Caco-2 (cell line): ENCODE results near the gene SDK2. TPM values are rescaled to one million over a fixed set of nuclear protein-coding genes. Genes with fewer than 3 reads are reported as not detected.

ENCODE experiments used
- BruUV-seq: library from RNA; stranded (reverse); fragments of 400-500 nt; replicated peaks from 2 replicates; lab custom pipeline; 2021; lab: Mats Ljungman, UMichigan
- CTCF ChIA-PET: fragments of 300-600 bp; sonication (Branson Sonifier 250); formaldehyde crosslinking; loops from one replicate; lab custom pipeline; 2022; ENCODE audit warnings: antibody characterized with exemption; lab: Charles Lee
- POLR2A ChIA-PET: fragments of 300-600 bp; sonication (Branson Sonifier 250); formaldehyde crosslinking; loops from one replicate; lab custom pipeline; 2022; ENCODE audit warnings: antibody characterized with exemption; lab: Charles Lee
- DNase-seq, 2 experiments: peaks; one replicate each; pipeline versions ENCODE4 v3.0.0 to v3.0.0-alpha.2; 2020 to 2022
- H3K27me3 ChIP-seq: replicated peaks from 2 replicates; pipeline ENCODE4 v1.6.0; 2011; ENCODE audit warnings: low read length; ENCODE audit not compliant: control insufficient read depth, insufficient read depth
- H3K36me3 ChIP-seq: 2 replicates; pipeline ENCODE4 v1.5.1; 2011; ENCODE audit warnings: low read length; ENCODE audit not compliant: control insufficient read depth, insufficient read depth
- H3K4me1 ChIP-seq: fragments of 250-450 bp; sonication (Bioruptor Pico); 2 replicates; pipeline ENCODE4 v1.5.1; 2020; ENCODE audit warnings: mild to moderate bottlenecking
- H3K4me3 ChIP-seq: 2 replicates; pipeline ENCODE4 v1.5.1; 2011; ENCODE audit warnings: low read depth, mild to moderate bottlenecking, control low read depth, low read length
- H3K9me3 ChIP-seq: fragments of 250-450 bp; sonication (Bioruptor Pico); 2 replicates; pipeline ENCODE4 v1.5.1; 2020; ENCODE audit warnings: mild to moderate bottlenecking, moderate library complexity
- H3K27ac Mint-ChIP-seq: one replicate; pipeline ENCODE4 v1.8.0; 2022; ENCODE audit warnings: mixed read lengths; ENCODE audit not compliant: unreplicated experiment
- H3K27me3 Mint-ChIP-seq: one replicate; pipeline ENCODE4 v1.8.0; 2022; ENCODE audit warnings: mixed read lengths; ENCODE audit not compliant: insufficient read depth, unreplicated experiment
- H3K36me3 Mint-ChIP-seq: one replicate; pipeline ENCODE4 v1.8.0; 2022; ENCODE audit warnings: mild to moderate bottlenecking, mixed read lengths; ENCODE audit not compliant: insufficient read depth, unreplicated experiment
- H3K4me1 Mint-ChIP-seq: one replicate; pipeline ENCODE4 v1.8.0; 2022; ENCODE audit warnings: low read depth, mixed read lengths; ENCODE audit not compliant: unreplicated experiment
- H3K4me3 Mint-ChIP-seq: one replicate; pipeline ENCODE4 v1.8.0; 2022; ENCODE audit warnings: mild to moderate bottlenecking, moderate library complexity, mixed read lengths; ENCODE audit not compliant: unreplicated experiment
- H3K9me3 Mint-ChIP-seq: one replicate; pipeline ENCODE4 v1.8.0; 2022; ENCODE audit warnings: mixed read lengths; ENCODE audit not compliant: unreplicated experiment
- intact Hi-C: fragments of 100-400 bp; cut with micrococcal nuclease; formaldehyde crosslinking; loops from one replicate; pipeline ENCODE4 v1.10.0; 2022; ENCODE audit not compliant: unreplicated experiment
- total RNA-seq: library from RNA; stranded (reverse); gene quantifications from 2 replicates; pipeline ENCODE4 v1.2.3, GENCODE V29; 2022
- TF ChIP-seq, protein P1 (sequence below), 2 experiments: fragments of 200-600 bp in 1 of 2; IDR thresholded peaks; 1 replicate in 1 of 2; 2 replicates in 1 of 2; pipeline versions ENCODE4 v1.5.1 to v1.8.0; 2011 to 2022; ENCODE audit warnings: antibody characterized with exemption in 1 of 2, control low read depth in 1 of 2, inconsistent platforms in 1 of 2, low read depth in 1 of 2, low read length in 1 of 2, mild to moderate bottlenecking in 1 of 2, moderate library complexity in 1 of 2; ENCODE audit not compliant: insufficient read depth in 1 of 2, severe bottlenecking in 1 of 2, unreplicated experiment in 1 of 2

The SDK2 gene
- total RNA-seq, 1 experiment from 2014 or later = 0.09 TPM

DNA sequence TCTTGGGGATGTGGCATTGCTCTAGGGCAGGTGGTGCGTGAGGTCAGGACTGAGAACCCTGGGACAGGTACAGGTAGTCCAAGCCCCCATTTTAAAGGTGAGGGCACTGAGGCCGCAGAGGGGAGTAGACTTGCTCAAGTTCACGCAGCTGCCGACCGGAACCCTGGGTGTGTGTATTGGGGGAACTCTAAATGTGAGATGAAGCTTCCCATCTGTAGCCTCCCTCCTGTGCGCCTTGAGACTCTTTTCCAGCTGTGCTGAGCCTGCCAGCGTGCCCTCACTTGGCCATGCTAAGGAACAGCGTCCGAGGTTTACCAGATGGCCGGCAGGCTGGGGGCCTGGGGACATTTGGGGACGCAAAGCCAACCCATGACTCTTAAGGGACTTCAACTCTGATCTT lies 253.4 kb downstream of the SDK2 start:
- no peaks in the 10 kb centered on the region for H3K36me3 ChIP-seq
- Mint-ChIP-seq H3K27me3 (peaks cover 6% of the 10 kb centered on the region), H3K4me1 (no peaks in the 10 kb centered on the region), H3K27ac (no peak overlapping the region), H3K9me3 (no peaks in the 10 kb centered on the region), H3K36me3 (no peaks in the 10 kb centered on the region), H3K4me3 (no peak overlapping the region)
- ChIA-PET CTCF (interaction anchor here (1.1 kb wide), 1 partner anchor 21 kb away, joined by 5 read pairs; no protein-coding TSS in a partner anchor), POLR2A (no interaction called here)
- H3K9me3 ChIP-seq = no peaks in the 10 kb centered on the region
- BruUV-seq = no TSS peak
- intact Hi-C loops = no loop called here
- no peaks in the 10 kb centered on the region for H3K27me3 ChIP-seq
- DNase-seq = no peak
- no peaks in the 10 kb centered on the region for H3K4me1 ChIP-seq
- H3K4me3 ChIP-seq = no peak overlapping the region
- TF ChIP-seq, protein P1, sequence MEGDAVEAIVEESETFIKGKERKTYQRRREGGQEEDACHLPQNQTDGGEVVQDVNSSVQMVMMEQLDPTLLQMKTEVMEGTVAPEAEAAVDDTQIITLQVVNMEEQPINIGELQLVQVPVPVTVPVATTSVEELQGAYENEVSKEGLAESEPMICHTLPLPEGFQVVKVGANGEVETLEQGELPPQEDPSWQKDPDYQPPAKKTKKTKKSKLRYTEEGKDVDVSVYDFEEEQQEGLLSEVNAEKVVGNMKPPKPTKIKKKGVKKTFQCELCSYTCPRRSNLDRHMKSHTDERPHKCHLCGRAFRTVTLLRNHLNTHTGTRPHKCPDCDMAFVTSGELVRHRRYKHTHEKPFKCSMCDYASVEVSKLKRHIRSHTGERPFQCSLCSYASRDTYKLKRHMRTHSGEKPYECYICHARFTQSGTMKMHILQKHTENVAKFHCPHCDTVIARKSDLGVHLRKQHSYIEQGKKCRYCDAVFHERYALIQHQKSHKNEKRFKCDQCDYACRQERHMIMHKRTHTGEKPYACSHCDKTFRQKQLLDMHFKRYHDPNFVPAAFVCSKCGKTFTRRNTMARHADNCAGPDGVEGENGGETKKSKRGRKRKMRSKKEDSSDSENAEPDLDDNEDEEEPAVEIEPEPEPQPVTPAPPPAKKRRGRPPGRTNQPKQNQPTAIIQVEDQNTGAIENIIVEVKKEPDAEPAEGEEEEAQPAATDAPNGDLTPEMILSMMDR (IDR thresholded peaks at IDR 0.05; ENCODE audit: insufficient read depth in 1 of 2, low read depth in 1 of 2, low read length in 1 of 2, severe bottlenecking in 1 of 2, unreplicated experiment in 1 of 2) = no peak

DNA sequence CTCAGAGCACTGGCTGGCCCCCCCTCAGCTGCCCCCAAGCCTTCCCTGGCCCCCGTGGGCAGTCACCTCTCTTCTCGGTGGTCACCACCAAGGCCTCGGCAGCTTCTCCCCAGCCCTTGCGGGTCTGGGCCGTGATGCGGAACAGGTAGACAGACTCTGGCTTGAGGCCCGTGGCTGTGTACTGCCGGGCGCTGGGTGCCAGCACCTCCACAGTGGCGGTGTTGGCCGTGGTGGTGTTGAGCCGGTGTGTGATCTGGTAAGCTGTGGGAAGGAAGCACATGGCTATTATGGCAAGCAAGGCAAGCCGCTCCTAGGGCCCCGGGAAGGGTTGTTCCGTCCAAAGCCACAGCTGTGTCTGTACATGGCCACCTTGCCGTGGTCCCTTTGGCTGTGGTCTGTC lies 254.0 kb downstream of the SDK2 start:
- 0 out of 2 replicates have a peak, but pooled peaks cover 2% of the 10 kb centered on the region for H3K27me3 ChIP-seq
- H3K9me3 Mint-ChIP-seq = no peaks in the 10 kb centered on the region
- H3K27ac Mint-ChIP-seq = no peak overlapping the region
- no peaks in the 10 kb centered on the region for H3K9me3 ChIP-seq
- H3K4me3 Mint-ChIP-seq = no peak overlapping the region
- DNase-seq = no peak
- no peaks in the 10 kb centered on the region for H3K4me1 Mint-ChIP-seq
- no peak overlapping the region for H3K4me3 ChIP-seq
- BruUV-seq = no TSS peak
- H3K36me3 ChIP-seq = no peaks in the 10 kb centered on the region
- H3K4me1 ChIP-seq = no peaks in the 10 kb centered on the region
- no peaks in the 10 kb centered on the region for H3K36me3 Mint-ChIP-seq
- intact Hi-C loops = no loop called here
- TF ChIP-seq, protein P1 (IDR thresholded peaks at IDR 0.05; ENCODE audit: insufficient read depth in 1 of 2, low read depth in 1 of 2, low read length in 1 of 2, severe bottlenecking in 1 of 2, unreplicated experiment in 1 of 2) = no peak
- peaks cover 6% of the 10 kb centered on the region for H3K27me3 Mint-ChIP-seq
- CTCF ChIA-PET = no interaction called here
- POLR2A ChIA-PET = no interaction called here

DNA sequence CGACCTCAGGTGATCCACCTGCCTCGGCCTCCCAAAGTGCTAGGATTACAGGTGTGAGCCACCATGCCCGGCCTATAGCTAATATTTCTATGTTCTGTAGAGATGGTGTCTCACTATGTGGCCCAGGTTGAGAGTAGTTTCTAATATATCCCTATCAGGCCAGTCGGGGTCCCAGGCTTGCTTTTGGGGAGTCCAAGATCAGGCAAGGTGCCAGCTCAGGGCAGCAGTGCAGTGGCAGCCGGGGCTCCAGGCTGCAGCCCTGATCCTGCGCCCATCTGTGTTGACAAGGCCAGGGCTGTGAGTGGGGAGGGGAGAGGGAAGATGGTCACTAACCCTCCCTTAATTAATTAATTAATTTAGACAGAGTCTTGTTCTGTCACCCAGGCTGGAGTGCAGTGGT lies 254.8 kb downstream of the SDK2 start:
- no peaks in the 10 kb centered on the region for H3K4me1 ChIP-seq
- DNase-seq = no peak
- Mint-ChIP-seq H3K27me3 (peaks cover 10% of the 10 kb centered on the region), H3K36me3 (no peaks in the 10 kb centered on the region), H3K4me1 (no peaks in the 10 kb centered on the region), H3K4me3 (no peak overlapping the region), H3K9me3 (no peaks in the 10 kb centered on the region), H3K27ac (no peak overlapping the region)
- BruUV-seq = no TSS peak
- 0 out of 2 replicates have a peak, but pooled peaks cover 2% of the 10 kb centered on the region for H3K27me3 ChIP-seq
- ChIA-PET CTCF (interaction anchor here (1.0 kb wide), 1 partner anchor 134 kb away, joined by 4 read pairs; no protein-coding TSS in a partner anchor), POLR2A (no interaction called here)
- no peak overlapping the region for H3K4me3 ChIP-seq
- H3K9me3 ChIP-seq = no peaks in the 10 kb centered on the region
- H3K36me3 ChIP-seq = no peaks in the 10 kb centered on the region
- intact Hi-C loops = no loop called here
- TF ChIP-seq, protein P1 (IDR thresholded peaks at IDR 0.05; ENCODE audit: insufficient read depth in 1 of 2, low read depth in 1 of 2, low read length in 1 of 2, severe bottlenecking in 1 of 2, unreplicated experiment in 1 of 2) = no peak
